Myometrial cell (primary cell): ENCODE data around the gene CYP4X1. TPM values are rescaled to one million over a fixed set of nuclear protein-coding genes. Genes with fewer than 3 reads are reported as not detected.

Source experiments
- total RNA-seq: library from RNA; depleted of rRNA; stranded (reverse); fragments of >200 nt; gene quantifications from 2 replicates; pipeline ENCODE4 v1.2.3, GENCODE V29; 2015

The CYP4X1 gene, protein sequence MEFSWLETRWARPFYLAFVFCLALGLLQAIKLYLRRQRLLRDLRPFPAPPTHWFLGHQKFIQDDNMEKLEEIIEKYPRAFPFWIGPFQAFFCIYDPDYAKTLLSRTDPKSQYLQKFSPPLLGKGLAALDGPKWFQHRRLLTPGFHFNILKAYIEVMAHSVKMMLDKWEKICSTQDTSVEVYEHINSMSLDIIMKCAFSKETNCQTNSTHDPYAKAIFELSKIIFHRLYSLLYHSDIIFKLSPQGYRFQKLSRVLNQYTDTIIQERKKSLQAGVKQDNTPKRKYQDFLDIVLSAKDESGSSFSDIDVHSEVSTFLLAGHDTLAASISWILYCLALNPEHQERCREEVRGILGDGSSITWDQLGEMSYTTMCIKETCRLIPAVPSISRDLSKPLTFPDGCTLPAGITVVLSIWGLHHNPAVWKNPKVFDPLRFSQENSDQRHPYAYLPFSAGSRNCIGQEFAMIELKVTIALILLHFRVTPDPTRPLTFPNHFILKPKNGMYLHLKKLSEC
- total RNA-seq, result not detected in 2 replicates

DNA sequence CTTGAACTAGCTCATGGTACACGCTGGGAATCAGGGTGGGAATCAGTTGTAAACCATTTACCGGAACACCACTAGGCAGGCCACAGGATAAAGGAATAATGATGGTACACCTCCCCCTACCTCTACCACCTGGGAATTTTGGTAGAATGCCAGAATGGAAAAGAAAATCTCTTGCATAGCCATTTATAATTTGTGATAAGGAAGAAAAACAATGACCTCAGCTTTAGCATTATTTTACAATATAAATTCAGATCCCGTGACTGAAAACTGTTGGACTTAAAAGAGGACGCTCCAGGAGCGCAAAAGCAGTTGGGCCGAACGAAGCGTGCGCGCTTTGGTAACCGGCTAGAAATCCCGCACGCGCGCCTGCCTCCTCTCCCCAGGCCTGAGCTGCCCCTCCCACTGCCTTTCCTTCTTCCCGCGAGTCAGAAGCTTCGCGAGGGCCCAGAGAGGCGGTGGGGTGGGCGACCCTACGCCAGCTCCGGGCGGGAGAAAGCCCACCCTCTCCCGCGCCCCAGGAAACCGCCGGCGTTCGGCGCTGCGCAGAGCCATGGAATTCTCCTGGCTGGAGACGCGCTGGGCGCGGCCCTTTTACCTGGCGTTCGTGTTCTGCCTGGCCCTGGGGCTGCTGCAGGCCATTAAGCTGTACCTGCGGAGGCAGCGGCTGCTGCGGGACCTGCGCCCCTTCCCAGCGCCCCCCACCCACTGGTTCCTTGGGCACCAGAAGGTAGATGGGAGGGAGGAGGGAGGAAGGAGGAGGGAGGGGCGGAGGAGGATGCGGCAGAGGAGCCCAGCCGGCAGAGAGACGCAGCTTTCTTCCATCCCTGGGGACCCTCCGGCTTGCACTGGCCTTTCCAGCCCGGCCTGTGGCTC, at the start of gene CYP4X1:
Gene CYP4X1 (plus strand): TSS at position 402 of the 873 bp plus-strand sequence. CDS start 149 bp downstream, at position 551.

DNA sequence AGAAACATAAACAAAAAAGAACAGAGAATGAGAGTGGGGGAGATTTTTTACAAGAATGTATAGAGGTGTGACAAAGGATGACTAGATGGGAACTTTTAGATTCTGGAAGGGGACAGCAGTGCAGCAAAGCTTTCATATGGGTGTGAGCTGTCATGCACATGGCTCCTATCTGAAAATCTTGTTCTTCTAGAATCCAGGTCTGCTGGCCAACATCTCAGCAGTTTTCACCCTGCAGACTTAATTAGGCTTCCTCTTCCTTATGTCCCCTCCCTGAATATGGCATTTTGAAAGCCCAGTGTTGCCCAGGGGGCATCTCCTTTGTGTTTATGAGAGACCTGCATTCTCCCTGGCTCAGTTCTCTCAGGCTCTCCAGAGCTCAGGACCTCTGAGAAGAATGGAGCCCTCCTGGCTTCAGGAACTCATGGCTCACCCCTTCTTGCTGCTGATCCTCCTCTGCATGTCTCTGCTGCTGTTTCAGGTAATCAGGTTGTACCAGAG, 43.7 kb downstream of the CYP4X1 start, which contains the start of gene CYP4Z1:
Gene CYP4Z1 (plus strand): TSS at position 135 of the 498 bp plus-strand sequence. CDS start 260 bp downstream, at position 395.

Other genes starting within 250 kb of the CYP4X1 start
- gene CYP4B1, start 224.6 kb upstream of the CYP4X1 start, total RNA-seq, result not detected in 2 replicates
- not detected in 2 replicates for gene CYP4A11, start 82.2 kb upstream of the CYP4X1 start, total RNA-seq
- gene CYP4Z1, start 43.6 kb downstream of the CYP4X1 start, total RNA-seq, result not detected in 2 replicates
- not detected in 2 replicates for gene CYP4A22, start 113.8 kb downstream of the CYP4X1 start, total RNA-seq
- gene PDZK1IP1, start 166.4 kb downstream of the CYP4X1 start, total RNA-seq, result not detected in 2 replicates
- not detected in 2 replicates for gene TAL1, start 208.6 kb downstream of the CYP4X1 start, total RNA-seq